ENCODE measurements around the gene METTL17.
"Not testable (repeated sequence)": the region's sequence is repeated elsewhere in the genome, so short reads cannot be mapped to it uniquely, and the experiment has no call there.

Gene METTL17, protein sequence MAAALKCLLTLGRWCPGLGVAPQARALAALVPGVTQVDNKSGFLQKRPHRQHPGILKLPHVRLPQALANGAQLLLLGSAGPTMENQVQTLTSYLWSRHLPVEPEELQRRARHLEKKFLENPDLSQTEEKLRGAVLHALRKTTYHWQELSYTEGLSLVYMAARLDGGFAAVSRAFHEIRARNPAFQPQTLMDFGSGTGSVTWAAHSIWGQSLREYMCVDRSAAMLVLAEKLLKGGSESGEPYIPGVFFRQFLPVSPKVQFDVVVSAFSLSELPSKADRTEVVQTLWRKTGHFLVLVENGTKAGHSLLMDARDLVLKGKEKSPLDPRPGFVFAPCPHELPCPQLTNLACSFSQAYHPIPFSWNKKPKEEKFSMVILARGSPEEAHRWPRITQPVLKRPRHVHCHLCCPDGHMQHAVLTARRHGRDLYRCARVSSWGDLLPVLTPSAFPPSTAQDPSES

DNA sequence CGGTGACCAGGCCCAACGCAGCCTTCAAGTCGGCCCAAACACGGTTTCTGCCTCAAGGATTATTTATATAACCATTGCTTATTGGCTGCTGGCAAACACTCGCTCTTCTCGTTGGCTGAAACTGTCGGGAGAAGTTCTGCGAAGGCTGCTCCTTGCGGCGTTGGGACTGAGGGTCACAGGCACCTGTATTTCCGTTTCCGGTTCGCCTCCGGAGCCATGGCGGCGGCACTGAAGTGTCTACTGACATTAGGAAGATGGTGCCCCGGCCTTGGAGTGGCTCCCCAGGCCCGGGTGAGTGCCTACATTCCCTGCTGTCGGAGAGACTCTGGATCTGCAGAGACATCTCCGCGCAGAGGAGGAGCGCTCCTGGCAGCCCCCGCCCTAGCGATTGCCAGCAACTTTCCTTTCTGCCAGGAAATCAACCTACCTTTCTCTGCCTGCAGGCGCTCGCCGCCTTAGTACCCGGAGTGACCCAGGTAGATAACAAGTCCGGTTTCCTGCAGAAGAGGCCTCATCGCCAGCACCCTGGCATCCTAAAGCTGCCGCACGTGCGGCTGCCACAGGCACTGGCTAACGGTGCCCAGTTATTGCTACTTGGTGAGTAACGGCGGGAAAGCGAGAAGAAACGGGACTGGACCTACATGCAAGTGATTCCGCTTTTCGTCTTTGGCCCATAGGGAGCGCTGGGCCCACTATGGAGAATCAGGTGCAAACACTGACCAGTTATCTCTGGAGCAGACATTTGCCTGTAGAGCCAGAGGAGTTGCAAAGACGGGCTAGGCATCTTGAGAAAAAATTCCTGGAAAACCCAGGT is at the start of gene METTL17:
Gene METTL17 (plus strand): TSS at position 194 of the 814 bp plus-strand sequence. CDS start 23 bp downstream, at position 217.
- DNase-seq (ENCODE audit: low read depth in 2 of 2), result peak; percentile 83 to 84

DNA sequence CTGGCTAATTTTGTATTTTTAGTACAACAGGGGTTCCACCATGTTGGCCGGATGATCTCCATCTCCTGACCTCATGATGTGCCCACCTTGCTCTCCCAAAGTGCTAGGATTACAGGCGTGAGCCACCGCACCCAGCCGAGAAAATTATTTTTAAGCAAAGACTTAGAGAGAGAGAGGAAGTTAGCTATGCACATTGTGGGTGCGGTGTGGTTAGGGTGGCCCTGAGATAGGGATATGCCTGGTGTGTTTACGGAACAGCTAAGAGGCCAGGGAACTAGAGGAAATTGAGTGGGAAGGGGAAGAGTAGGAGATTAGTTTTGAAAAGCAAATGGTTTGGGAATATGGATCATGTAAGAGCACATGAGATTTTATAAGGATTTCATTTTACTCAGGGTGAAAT is 44.6 kb upstream of the METTL17 start:
- DNase-seq (ENCODE audit: low read depth in 2 of 2), result not testable (repeated sequence)

DNA sequence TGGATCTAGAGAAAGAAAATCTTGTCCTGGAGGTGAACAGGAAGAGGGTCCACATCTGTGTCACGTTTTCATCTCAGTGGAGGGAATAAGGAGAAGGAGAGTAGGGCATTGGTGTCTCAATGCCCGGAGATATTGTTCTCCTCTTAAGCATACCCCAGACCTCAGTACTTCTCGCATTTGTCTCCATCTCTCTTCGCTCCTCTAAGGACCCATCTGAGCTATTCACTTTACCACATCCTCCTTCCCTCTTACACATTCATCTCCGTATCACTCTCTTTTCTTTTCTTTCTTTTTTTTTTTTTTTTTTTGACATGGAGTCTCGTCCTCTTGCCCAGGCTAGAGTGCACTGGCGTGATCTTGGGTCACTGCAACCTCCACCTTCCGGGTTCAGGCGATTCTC is 43.1 kb upstream of the METTL17 start:
- not testable (repeated sequence) for DNase-seq (ENCODE audit: low read depth in 2 of 2)

DNA sequence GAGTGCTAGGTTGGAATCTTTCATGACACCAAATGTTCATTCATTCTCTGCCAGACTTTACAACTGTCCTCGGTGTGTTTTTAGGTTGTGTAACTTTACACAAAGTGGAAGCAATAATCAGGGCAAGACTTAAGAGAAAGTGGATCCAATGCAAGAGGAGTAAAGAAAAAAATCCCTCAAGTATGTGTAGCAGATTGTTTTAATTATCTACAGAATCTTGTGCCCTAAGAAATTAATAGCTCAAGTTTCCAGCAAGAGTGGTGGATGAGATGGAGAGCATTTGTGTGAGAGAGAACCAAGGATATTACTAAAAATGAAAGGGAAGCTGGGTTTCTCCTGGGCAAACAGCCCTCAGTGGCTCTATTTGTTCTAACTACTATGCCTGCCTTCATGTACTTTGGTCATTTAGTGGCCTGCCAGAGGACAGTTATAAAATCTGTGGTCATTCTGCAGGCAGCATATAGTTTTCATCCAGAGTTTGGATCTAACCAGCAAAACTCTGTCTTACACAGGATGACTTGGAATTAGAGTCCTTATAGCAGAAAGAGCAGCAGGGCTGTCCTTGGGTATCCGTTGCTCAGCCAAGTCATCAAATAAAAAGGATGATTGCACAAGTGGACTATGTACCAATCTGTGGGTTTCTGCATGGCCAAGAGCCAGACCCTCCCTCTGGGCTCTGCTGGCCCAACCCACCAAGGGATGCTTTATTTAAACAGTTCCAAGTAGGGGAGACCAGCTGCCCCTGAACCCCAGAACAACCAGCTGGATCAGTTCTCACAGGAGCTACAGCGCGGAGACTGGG is 34.8 kb upstream of the METTL17 start, which contains the start of gene RNASE2:
Gene RNASE2 (plus strand): TSS at position 752 of the 802 bp plus-strand sequence. CDS start 285 bp downstream, outside the sequence.
- not testable (repeated sequence) for DNase-seq (ENCODE audit: low read depth in 2 of 2)

DNA sequence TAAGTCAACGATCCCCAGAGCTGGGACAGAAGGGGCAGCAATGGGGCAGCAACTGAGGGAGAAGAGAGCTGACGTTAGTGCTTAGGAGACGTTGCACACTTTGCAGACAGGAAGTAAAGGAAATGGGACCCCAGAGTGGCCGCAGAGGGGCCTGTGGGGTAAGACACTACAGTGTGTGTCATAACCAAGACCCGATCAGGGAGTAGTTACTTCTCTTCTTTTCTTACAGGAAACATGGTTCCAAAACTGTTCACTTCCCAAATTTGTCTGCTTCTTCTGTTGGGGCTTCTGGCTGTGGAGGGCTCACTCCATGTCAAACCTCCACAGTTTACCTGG is 34.3 kb upstream of the METTL17 start:
- DNase-seq (ENCODE audit: low read depth in 2 of 2), result not testable (repeated sequence)

DNA sequence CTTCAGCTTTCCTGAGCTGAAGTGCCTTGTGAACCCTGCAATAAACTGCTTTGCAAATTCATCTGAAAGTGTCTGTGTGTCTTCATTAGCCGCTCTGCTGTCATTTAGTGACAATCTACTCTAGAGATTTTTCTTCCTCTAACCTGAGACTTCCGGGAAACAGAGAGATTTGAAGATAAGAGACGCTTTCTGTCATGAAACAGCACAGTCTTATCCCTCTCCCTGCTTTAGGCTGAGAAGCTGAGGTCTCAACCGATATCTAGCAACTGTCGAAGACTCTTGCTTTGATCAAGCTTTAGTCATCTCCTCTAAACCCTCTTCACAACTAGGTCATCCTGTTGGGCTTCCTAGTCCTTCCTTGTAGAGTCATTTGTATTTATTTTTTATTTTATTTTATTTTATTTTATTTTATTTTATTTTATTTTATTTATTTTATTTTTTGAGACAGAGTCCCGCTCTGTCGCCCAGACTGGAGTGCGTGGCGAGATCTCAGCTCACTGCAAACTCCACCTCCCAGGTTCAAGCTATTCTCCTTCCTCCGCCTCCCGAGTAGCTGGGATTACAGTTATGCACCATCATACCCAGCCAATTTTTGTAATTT is 33.3 kb upstream of the METTL17 start:
- no peak for DNase-seq (ENCODE audit: low read depth in 2 of 2)

DNA sequence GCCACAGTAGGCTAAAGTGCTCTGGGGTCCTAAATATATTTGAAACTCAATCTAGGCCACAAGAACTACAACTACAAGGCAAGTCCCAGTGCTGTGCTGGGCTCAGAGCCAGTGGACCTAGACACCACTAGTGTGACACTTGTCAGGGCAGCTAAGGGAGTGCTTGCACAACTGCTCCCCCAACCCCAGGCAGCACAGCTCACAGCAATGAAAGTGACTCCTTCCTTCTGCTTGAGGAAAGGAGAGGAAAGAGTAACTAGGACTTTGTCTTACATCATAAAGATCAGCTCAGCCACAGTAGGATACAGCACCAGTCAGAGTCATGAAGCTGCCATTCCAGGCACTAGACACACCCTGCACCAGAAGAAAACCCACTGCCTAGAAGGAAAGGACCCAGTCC is 30.8 kb upstream of the METTL17 start:
- DNase-seq (ENCODE audit: low read depth in 2 of 2), result not testable (repeated sequence)

DNA sequence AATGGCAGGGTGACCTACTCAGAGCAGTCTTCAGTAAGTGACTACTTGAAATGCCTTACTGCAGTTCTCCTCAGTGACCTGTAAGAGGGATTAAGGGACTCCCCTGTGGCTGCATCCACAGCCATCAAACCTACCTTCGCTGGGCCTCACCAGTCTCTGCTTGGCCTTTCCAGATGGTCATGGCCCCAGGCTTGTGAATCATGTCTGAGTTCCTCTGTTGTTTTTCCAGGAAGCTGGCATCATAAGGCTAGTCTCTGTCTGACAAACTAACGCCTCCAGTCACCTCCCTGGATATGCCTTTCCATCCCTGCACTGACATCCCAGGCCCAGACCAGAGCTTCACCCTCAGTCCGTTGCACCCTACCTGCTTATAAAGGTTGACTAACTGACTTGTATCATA is 20.4 kb upstream of the METTL17 start:
- DNase-seq (ENCODE audit: low read depth in 2 of 2), result no peak

DNA sequence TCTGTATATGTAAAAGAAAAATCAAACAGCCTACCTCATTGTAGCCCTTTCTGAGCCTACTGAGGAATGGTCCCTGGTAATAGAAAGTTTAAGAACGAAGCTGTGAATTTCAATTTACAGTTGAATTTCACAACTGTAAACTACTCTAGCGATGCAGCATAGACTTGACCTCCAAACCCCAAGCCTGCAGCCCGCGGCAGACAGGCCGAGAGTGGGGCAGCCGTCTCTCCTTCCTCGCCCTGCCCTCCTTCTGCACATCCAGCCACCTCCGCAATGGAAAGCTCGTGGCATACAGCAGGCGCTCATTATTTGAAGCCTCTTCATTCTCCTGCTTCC is 19.2 kb upstream of the METTL17 start:
- no peak for DNase-seq (ENCODE audit: low read depth in 2 of 2)

DNA sequence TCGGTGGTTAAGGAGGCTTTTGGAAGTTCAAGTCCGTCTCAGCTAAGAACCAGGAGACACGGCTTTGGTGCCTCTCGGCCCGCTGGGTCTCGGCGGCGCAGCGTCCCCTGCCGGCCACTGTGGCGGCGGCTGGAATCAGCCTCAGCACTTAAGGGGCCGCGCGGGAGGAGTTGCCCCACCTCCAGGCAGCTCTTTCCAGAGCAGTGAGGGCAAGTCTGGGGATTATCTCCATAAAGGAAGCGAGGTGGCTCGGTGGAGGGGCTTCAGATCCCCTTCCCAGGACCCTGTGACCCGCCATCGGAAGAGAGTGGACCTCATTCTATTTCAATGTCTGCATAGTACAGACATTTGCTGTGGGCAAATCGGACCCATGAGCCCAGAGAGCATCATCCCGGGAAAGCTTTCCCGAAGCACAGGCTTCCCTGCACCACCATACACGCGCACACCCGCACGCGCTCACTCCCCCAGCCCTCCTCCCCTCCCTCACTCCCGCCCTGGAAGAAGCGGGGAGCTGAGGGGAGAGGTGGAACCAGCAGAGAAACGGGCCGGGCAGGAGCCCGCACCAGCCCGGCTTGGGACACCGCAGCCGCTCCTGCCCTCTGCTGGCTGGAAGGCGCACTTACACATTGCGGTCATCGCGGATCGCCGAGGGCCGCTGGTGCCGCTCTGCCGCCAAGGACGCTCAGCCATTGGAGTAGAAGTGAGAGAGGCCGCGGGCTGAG is 18.6 kb upstream of the METTL17 start:
- DNase-seq (ENCODE audit: low read depth in 2 of 2), result peak; percentile 63 to 75

DNA sequence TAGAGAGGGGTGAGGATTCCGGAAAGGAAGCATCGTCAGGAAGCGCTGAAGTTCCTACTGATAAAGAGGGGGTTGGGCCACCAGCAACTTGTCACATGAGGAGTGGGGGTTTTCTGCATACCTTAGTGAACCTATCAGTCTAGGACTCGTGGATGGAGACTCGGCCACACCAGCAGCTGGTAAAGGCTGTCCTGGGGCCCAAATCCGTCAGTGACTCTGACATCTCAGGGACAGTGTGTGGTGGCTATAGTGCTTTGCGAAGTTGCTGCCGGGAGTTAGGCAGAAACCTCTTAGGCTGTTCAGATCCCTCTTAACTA is 18.1 kb upstream of the METTL17 start:
- no peak for DNase-seq (ENCODE audit: low read depth in 2 of 2)

DNA sequence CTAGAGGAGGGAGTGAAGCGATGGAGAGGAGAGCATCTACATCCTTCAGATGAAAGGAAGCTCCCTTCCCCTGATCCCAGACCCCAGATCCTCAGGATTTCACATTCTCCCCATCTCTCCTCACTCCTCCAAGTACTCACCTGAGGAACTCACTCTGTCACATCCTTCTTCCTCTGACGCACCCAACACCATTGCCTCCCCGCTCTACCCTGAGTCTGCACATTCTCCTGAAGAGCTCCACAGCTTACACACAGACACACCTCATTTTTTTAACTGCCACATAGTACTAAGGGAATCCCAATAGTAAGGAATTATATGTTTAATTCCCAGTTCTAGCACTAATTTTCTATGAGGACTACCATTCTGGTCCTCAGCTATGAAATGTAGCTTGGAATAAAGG is 16.3 kb upstream of the METTL17 start:
- DNase-seq (ENCODE audit: low read depth in 2 of 2), result no peak

DNA sequence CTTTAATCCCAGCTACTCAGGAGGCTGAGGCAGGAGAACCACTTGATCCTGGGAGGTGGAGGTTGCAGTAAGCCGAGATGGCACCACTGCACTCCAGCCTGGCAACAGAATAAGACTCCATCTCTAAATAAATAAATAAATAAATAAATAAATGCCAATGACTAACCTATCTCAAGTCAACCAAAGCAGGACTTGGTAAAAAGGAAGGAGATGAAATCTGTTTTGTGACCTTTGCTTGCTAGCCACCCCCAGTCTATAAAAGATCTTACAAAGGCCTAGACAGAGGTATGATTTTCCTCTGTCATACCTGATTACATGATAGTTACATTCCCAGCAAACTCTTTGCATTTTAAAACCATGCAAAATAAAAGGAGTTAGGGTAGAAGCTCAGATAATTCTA is 13.5 kb upstream of the METTL17 start:
- DNase-seq (ENCODE audit: low read depth in 2 of 2), result no peak

DNA sequence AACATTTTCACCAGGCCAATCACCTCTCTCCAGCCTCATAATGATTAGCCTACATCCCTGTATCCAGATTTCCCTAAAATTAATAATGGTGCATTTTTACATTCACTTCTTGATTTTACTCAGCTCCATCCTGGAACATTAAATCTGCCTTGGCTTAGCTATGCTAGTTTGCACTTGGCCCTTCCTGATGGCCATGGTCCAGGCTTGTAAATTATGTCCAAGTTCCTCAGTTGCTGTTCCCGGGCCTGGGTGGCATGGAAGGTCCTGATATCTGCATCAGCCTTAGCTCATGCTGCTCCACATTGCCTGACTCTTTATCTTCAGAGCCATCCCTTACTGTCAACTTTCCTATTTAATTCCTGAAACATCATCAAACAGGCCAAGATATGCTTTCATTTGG is 11.1 kb upstream of the METTL17 start:
- no peak for DNase-seq (ENCODE audit: low read depth in 2 of 2)

DNA sequence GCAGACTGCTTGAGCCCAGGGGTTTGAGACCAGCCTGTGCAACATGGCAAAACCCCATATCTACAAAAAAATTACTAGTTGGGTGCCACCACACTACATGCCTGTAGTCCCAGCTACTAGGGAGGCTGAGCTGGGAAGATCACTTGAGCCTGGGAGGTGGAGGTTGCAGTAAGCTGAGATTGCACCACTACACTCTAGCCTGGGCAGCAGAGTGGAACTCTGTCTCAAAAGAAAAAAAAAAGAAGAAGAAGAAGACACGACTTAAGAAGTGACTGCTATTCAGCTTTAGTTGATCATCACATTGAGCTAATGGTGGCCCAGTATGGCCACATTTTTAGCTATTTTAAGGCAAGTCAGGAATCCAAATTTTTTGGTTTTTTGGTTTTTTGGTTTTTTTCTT is 8.9 kb upstream of the METTL17 start:
- no peak for DNase-seq (ENCODE audit: low read depth in 2 of 2)

DNA sequence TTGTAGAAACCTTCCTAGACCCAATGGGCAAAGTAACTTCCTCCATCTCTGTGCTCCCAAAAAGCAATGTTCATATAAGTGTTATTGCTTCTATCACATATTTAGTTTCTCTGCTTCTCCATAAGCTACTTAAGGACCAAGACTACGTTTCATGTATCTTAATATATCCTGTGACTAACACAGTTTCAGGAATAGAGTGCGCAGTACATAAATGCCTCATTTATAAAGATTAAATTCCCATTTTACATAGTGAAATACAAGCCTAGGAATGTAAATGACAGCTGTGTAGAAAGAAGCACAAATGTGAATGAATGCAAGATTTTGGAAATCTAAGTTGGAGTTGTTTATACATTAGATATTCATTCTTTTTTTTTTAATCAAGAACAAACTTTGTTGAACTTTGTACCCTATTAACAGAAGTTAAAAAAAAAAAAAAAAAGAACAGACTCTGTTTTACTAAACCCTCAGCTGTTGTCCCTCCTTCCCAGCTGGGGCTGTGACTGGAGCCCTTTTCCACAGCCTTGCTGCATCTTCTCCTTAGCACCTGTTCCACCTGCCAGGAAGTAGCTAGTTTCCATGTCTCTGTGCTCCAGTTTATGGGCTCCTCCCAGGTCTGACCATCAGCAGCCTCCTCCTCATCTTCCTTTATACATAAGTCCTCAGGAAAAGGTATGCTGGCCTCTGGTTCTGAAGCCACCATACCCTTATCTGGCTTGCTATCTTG is 7.0 kb upstream of the METTL17 start:
- DNase-seq (ENCODE audit: low read depth in 2 of 2), result no peak

DNA sequence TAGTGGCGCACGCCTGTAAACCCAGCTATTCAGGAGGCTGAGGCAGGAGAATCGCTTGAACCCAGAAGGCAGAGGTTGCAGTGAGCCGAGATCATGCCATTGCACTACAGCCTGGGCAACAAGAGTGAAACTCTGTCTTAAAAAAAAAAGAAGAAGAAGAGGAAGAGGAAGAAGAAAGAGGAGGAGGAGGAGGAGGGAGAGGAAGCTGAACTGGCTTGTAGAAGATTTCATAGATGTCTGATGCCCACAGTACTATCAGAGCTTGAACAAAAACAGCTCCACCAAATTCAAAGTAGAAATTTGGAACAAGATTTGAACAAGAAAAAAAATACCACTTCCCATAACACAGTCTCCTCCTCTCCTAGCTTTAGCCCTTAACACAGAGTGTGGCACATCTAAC is 4.1 kb upstream of the METTL17 start:
- DNase-seq (ENCODE audit: low read depth in 2 of 2), result not testable (repeated sequence)

DNA sequence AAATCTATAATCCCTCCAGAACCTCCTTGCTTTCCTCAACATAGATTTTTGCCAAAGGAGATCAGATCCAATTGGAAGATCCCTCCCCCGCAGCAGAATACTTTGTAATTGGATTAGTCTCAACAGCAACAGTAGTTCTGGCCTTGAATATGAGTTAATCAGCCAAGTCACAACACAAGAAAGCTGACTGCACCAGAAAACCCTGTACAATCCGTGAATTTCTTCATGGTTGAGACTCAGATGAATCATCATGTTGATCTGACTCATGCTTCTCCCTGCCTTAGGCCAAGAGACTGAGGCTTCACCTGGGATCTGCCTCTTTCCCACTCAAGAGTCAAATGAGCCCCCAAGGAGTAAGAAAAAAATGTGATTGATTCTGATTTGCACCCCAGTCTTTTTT is 3.0 kb upstream of the METTL17 start:
- DNase-seq (ENCODE audit: low read depth in 2 of 2), result no peak

DNA sequence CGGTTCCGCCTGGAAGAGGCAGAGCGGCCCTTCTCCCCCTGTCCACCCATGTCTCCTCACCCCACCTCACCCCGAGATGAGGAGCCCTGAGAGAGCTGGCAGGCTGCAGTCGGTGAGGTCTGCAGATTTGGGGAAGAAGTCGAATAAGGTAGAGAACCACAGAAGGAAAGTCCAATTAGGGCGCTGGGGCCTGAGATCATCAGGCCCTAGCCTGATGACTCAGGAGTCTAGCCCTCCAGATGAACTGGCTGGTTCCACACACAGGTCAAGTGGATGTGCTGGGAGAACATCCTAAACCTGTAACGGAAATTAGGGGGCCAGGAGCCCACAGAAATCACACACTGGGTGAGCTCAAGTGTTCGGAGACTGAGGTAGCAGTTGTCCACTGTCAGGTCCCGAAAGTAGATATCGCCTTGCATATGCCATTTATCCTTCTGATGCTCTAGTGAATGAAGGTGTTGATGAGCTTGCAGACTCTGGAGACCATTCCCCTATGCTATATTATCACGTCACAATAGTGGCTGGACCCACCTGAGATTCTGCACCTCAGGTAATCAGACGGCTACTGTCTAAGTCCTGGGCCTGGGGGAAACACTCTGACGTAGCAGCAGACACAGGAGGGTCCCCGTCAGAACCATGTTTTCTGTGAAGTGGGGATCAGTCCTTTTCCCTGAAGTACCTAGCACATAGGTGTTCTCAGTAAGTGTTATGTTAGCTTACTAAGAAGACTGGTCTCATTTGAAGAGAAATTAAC is 886 bp upstream of the METTL17 start:
- DNase-seq (ENCODE audit: low read depth in 2 of 2), result no peak

DNA sequence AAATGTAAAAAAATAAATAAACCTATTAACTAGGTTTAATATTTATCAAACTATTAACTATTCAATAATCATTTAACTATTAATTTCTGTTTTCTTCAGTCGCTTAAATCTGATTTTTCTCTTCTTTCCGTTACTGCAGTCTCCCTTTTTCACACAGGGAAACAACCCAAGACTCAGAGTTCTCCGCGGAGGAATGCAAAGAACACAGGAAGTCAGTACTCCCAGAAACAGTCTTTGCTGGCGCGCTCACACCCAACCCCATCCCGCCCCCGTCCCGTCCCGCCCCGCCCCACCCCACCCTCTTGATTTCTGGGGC is 351 bp upstream of the METTL17 start:
- DNase-seq (ENCODE audit: low read depth in 2 of 2), result no peak
